GM23248 (cell line): Measurements from ENCODE around the gene CWF19L2. TPM values are rescaled to one million over a fixed set of nuclear protein-coding genes. Genes with fewer than 3 reads are reported as not detected.
"Not testable (repeated sequence)": the region's sequence is repeated elsewhere in the genome, so short reads cannot be mapped to it uniquely, and the experiment has no call there.

ENCODE experiments used
- DNase-seq: peaks from one replicate; pipeline ENCODE4 v3.0.0-alpha.2; 2015
- H2AFZ ChIP-seq: fragments of 200-600 bp; sonication (generic); 2 replicates; pipeline ENCODE4 v1.6.1; 2016; ENCODE audit warnings: antibody characterized with exemption
- H3F3A ChIP-seq: fragments of 200-600 bp; sonication (generic); 2 replicates; pipeline ENCODE4 v1.6.1; 2016; ENCODE audit warnings: mild to moderate bottlenecking, antibody characterized with exemption, mixed run types; ENCODE audit not compliant: insufficient read depth
- H3K27ac ChIP-seq: fragments of 200-600 bp; sonication (generic); 2 replicates; pipeline ENCODE4 v1.5.1; 2016; ENCODE audit warnings: mild to moderate bottlenecking
- H3K27me3 ChIP-seq: fragments of 200-600 bp; sonication (generic); replicated peaks from 2 replicates; pipeline ENCODE4 v1.6.1; 2016; ENCODE audit warnings: mild to moderate bottlenecking; ENCODE audit not compliant: insufficient read depth
- H3K36me3 ChIP-seq: fragments of 200-600 bp; sonication (generic); 2 replicates; pipeline ENCODE4 v1.6.1; 2016; ENCODE audit warnings: low read depth, mild to moderate bottlenecking
- H3K4me1 ChIP-seq: fragments of 200-600 bp; sonication (generic); 2 replicates; pipeline ENCODE4 v1.6.1; 2016; ENCODE audit warnings: mild to moderate bottlenecking; ENCODE audit not compliant: insufficient read depth
- H3K4me2 ChIP-seq: fragments of 200-600 bp; sonication (generic); one replicate; pipeline ENCODE4 v1.6.1; 2016; ENCODE audit warnings: mild to moderate bottlenecking; ENCODE audit not compliant: unreplicated experiment
- H3K4me3 ChIP-seq: fragments of 200-600 bp; sonication (generic); 2 replicates; pipeline ENCODE4 v1.5.1; 2016; ENCODE audit warnings: mild to moderate bottlenecking
- H3K79me2 ChIP-seq: fragments of 200-600 bp; sonication (generic); 2 replicates; pipeline ENCODE4 v1.6.1; 2016; ENCODE audit warnings: mild to moderate bottlenecking; ENCODE audit not compliant: insufficient read depth
- H3K9ac ChIP-seq: fragments of 200-600 bp; sonication (generic); 2 replicates; pipeline ENCODE4 v1.6.1; 2016; ENCODE audit warnings: mild to moderate bottlenecking
- H3K9me2 ChIP-seq: fragments of 200-600 bp; sonication (generic); 2 replicates; pipeline ENCODE4 v1.6.1; 2016; ENCODE audit warnings: mixed run types, mild to moderate bottlenecking, moderate library complexity; ENCODE audit not compliant: insufficient read depth
- H3K9me3 ChIP-seq: fragments of 200-600 bp; sonication (generic); one replicate; pipeline ENCODE4 v1.6.1; 2017; ENCODE audit warnings: low read depth
- H4K20me1 ChIP-seq: fragments of 200-600 bp; sonication (generic); 2 replicates; pipeline ENCODE4 v1.6.0; 2016; ENCODE audit not compliant: insufficient read depth
- EZH2 ChIP-seq: fragments of 200-600 bp; sonication (generic); IDR thresholded peaks from 2 replicates; pipeline ENCODE4 v1.6.1; 2018; ENCODE audit warnings: antibody characterized with exemption, mild to moderate bottlenecking; ENCODE audit not compliant: insufficient read depth, poor library complexity, severe bottlenecking
- EZH2phosphoT487 ChIP-seq: fragments of 200-600 bp; sonication (generic); IDR thresholded peaks from 2 replicates; pipeline ENCODE4 v1.6.1; 2018; ENCODE audit warnings: antibody characterized with exemption, moderate library complexity, mild to moderate bottlenecking, low read depth; ENCODE audit not compliant: insufficient read depth
- WGBS, 2 experiments: methylation state at CpG; one replicate each; pipeline ENCODE4 v1.1.6; 2015 to 2017; ENCODE audit warnings: low lambda C conversion rate in 2 of 2, low coverage in 1 of 2; ENCODE audit errors: missing lambda C conversion rate in 2 of 2; 5-methylcytosine and 5-hydroxymethylcytosine counted together
- in situ Hi-C: fragments of 300-500 bp; cut with MboI; formaldehyde crosslinking; loops from 2 replicates; pipeline ENCODE4 v1.15.0; 2020
- polyA plus RNA-seq: library from polyadenylated mRNA; unstranded; fragments of >200 nt; fragmentation: Nextera tagmentation; extraction: Ambion mirVana; gene quantifications from 2 replicates; pipeline ENCODE4 v1.2.1, GENCODE V29; 2016
- total RNA-seq: library from RNA; depleted of rRNA; stranded (reverse); fragments of >200 nt; shearing (Covaris generic); gene quantifications from 2 replicates; pipeline ENCODE4 v1.2.3, GENCODE V29; 2014

CWF19L2 gene
- total and polyA plus RNA-seq, 2 experiments from 2014 or later = 3.4 to 6.9 TPM

DNA sequence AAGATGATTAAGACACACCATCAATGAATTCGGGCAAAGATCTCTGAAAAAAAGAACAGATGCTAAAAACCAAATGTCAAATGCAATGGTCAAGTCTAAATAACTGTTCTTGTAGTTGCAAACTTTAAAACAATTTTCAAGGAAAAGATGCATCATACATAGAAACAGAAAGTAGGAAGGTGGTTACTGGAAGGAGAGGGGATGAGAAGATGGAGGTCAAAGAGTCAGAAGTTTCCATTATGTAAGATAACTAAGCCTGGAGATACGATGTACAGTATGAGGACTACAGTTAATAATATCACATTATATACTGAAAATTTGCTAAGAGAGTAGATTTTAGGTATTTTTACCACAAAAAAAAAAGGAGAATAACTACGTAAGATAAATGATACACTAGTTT lies 27.1 kb downstream of the CWF19L2 start:
- whole genome bisulfite sequencing, 2 experiments = 78 to 95% methylated on average over 3 of the region's 3 CpGs
- no peaks in the 10 kb centered on the region for H3K79me2 ChIP-seq
- DNase-seq = no peak
- no peak overlapping the region for H3K4me3 ChIP-seq
- no peaks in the 10 kb centered on the region for H3F3A ChIP-seq
- peaks cover 11% of the 10 kb centered on the region for H3K36me3 ChIP-seq
- H3K4me1 ChIP-seq = no peaks in the 10 kb centered on the region
- no peak overlapping the region for H2AFZ ChIP-seq
- H3K9ac ChIP-seq = no peak overlapping the region
- no peaks in the 10 kb centered on the region for H3K9me3 ChIP-seq
- no peaks in the 10 kb centered on the region for H3K27me3 ChIP-seq
- H4K20me1 ChIP-seq = no peaks in the 10 kb centered on the region
- H3K4me2 ChIP-seq = no peak overlapping the region
- in situ Hi-C loops = no loop called here
- H3K9me2 ChIP-seq = no peaks in the 10 kb centered on the region
- H3K27ac ChIP-seq = no peak overlapping the region
- TF ChIP-seq EZH2 (no peak), EZH2phosphoT487 (no peak)

DNA sequence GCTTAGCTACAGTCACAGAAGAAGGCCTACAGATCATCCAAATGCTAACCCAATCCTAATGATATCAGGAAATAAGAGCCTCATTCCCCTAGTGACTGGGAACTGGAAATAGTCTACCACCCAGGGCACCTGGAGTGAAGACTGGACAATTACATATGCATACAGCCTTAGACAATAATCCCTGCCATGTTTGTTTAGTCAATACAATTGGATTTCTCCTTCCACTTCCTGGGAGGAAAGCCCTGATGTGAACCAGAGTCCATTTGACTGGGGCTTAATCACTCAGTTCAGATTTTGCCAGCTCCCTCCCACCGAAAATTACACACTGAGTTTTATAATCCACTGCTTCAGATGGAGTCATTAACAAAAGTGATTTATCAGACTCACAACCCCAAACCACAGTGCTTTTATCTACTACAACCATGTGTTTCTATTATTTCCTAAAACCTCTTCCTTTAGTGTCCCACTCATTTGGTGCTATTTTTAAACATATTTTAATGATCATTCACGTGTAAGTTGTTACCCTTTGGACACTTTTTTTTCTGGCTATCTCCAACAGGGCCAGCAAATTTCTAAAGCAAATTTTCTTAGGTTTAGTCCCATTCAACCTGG lies 29.9 kb downstream of the CWF19L2 start:
- Histone ChIP-seq H3K79me2 (no peaks in the 10 kb centered on the region), H3K4me3 (no peak overlapping the region), H3K36me3 (peaks cover 11% of the 10 kb centered on the region), H3K27ac (no peak overlapping the region), H3K4me1 (no peaks in the 10 kb centered on the region), H3K9me3 (no peaks in the 10 kb centered on the region), H2AFZ (no peak overlapping the region), H3K9me2 (no peaks in the 10 kb centered on the region), H3F3A (no peaks in the 10 kb centered on the region), H4K20me1 (no peaks in the 10 kb centered on the region), H3K4me2 (no peak overlapping the region), H3K27me3 (no peaks in the 10 kb centered on the region), H3K9ac (no peak overlapping the region)
- no peak for DNase-seq
- no peak for TF ChIP-seq EZH2phosphoT487
- no peak for TF ChIP-seq EZH2
- in situ Hi-C loops = no loop called here
- 39 to 50% methylated on average over 2 of the region's 2 CpGs for WGBS, 2 experiments

DNA sequence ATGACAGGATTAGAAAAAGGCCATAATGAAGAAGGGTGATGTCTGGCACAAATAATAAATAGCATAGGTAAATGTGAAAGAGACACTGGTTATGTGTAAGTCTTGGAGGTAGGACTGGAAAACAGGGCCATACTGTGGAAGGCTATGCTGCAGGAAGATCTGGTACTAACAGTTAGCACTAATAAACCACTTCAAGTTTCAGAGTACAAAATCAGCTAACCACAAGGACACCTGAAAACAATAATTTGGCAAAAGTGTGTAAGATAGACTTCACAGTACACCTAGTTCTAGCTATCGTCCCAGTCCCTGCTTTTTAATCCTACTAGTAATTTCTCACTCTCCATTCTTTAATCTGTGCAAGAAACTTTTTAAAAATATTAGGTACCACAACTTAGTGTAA lies 44.3 kb downstream of the CWF19L2 start:
- no peak overlapping the region for H3K27ac ChIP-seq
- H3K79me2 ChIP-seq = no peaks in the 10 kb centered on the region
- H3F3A ChIP-seq = no peaks in the 10 kb centered on the region
- no peaks in the 10 kb centered on the region for H3K36me3 ChIP-seq
- WGBS, 2 experiments = 94 to 96% methylated on average over 1 of the region's 1 CpG
- no peak overlapping the region for H3K4me3 ChIP-seq
- no peak for DNase-seq
- H3K9me2 ChIP-seq = no peaks in the 10 kb centered on the region
- no peaks in the 10 kb centered on the region; the same call in 1 of the 2 replicates for H4K20me1 ChIP-seq
- no peak overlapping the region for H3K4me2 ChIP-seq
- H3K9me3 ChIP-seq = no peaks in the 10 kb centered on the region
- no peak overlapping the region for H3K9ac ChIP-seq
- H2AFZ ChIP-seq = no peak overlapping the region
- in situ Hi-C loops = no loop called here
- no peak for TF ChIP-seq EZH2
- TF ChIP-seq EZH2phosphoT487 = no peak
- no peaks in the 10 kb centered on the region for H3K4me1 ChIP-seq
- no peaks in the 10 kb centered on the region for H3K27me3 ChIP-seq

DNA sequence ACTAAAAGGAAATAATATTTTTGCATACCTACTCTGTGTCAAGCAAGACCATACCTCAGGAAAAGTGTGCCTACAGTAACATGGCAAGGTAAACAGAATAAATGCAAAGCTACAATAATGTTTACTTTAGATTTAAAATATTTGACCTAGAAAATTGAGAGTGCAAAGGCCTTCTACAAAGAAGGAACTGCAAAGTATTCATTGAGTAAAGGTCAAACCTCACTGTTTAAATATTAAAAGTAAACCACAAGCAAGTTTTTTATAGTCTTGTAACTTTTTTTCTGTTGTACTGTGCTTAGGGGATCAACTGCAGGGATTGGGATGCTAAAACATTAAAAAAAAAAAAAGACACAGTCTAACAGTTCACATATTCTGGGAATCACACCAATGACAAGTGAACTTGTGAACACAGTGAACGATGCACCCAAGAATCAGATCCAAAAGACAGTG lies 48.8 kb downstream of the CWF19L2 start:
- in situ Hi-C loops = no loop called here
- 94 to 96% methylated on average over 1 of the region's 1 CpG for WGBS, 2 experiments

DNA sequence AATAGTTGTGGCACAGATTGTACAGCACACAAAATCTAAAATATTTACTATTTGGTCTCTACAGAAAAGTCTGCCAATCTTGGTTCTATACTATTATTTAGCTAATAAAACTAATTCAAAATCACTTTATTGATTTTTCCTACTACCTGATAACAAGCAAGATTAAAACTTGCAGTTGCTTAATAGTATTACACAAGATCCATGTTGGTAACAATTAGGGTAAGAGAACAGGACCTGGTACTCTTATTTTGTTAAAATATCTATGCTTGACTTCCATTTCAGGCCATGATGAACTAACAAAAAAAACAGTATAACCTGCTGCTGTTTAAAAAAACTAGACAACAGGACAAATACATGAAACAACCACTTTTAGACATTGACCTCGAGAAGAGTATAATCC lies 52.4 kb downstream of the CWF19L2 start:
- 64 to 73% methylated on average over 1 of the region's 1 CpG for WGBS, 2 experiments
- TF ChIP-seq EZH2phosphoT487 (no peak), EZH2 (no peak)

More for the DNA sequence above, 48.8 kb downstream of the CWF19L2 start:
- Histone ChIP-seq H2AFZ (no peak overlapping the region), H3K36me3 (no peaks in the 10 kb centered on the region), H3F3A (no peaks in the 10 kb centered on the region), H4K20me1 (no peaks in the 10 kb centered on the region; the same call in 1 of the 2 replicates), H3K4me1 (no peaks in the 10 kb centered on the region), H3K9me2 (no peaks in the 10 kb centered on the region), H3K9me3 (no peaks in the 10 kb centered on the region), H3K27me3 (no peaks in the 10 kb centered on the region), H3K79me2 (no peaks in the 10 kb centered on the region), H3K27ac (no peak overlapping the region), H3K9ac (no peak overlapping the region), H3K4me2 (no peak overlapping the region), H3K4me3 (no peak overlapping the region)
- TF ChIP-seq EZH2phosphoT487 (no peak), EZH2 (no peak)
- no peak for DNase-seq

DNA sequence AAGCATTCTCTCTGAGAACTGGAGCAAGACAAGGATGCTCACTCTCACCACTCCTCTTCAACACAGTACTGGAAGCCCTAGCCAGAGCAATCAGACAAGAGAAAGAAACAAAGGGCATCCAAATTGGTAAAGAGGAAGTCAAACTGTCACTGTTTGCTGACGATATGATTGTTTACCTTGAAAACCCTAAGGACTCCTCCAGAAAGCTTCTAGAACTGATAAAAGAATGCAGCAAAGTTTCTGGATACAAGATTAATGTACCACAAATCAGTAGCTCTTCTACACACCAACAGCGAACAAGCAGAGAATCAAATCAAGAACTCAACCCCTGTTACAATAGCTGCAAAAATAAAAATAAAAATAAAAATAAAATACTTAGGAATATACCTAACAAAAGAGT lies 56.5 kb downstream of the CWF19L2 start:
- H3K9ac ChIP-seq, in situ Hi-C loops, H3K27ac ChIP-seq, H3K79me2 ChIP-seq, H3F3A ChIP-seq, H3K36me3 ChIP-seq, H4K20me1 ChIP-seq, H3K9me2 ChIP-seq, H2AFZ ChIP-seq, H3K27me3 ChIP-seq, H3K4me1 ChIP-seq, H3K4me2 ChIP-seq, DNase-seq, H3K4me3 ChIP-seq, H3K9me3 ChIP-seq: not testable (repeated sequence)
- WGBS, 2 experiments = 98 to 100% methylated on average over 2 of the region's 2 CpGs

More for the DNA sequence above, 52.4 kb downstream of the CWF19L2 start:
- no peak overlapping the region for H3K4me2 ChIP-seq
- no peaks in the 10 kb centered on the region for H3K27me3 ChIP-seq
- in situ Hi-C loops = no loop called here
- H3K9me3 ChIP-seq = no peaks in the 10 kb centered on the region
- no peaks in the 10 kb centered on the region for H3K4me1 ChIP-seq
- no peak overlapping the region for H2AFZ ChIP-seq
- no peaks in the 10 kb centered on the region for H3K79me2 ChIP-seq
- no peaks in the 10 kb centered on the region for H3K9me2 ChIP-seq
- no peak overlapping the region for H3K9ac ChIP-seq
- H3F3A ChIP-seq = no peaks in the 10 kb centered on the region
- H3K4me3 ChIP-seq = no peak overlapping the region
- no peaks in the 10 kb centered on the region for H3K36me3 ChIP-seq
- H3K27ac ChIP-seq = no peak overlapping the region
- no peak for DNase-seq
- H4K20me1 ChIP-seq = no peaks in the 10 kb centered on the region; the same call in 1 of the 2 replicates
